HFF-Myc (cell line): ENCODE data around the gene GTSE1.
"Not testable (repeated sequence)": the region's sequence is repeated elsewhere in the genome, so short reads cannot be mapped to it uniquely, and the experiment has no call there.

Experiments used
- DNase-seq: peaks from one replicate; pipeline ENCODE4 v3.0.0-alpha.2; 2011; ENCODE audit warnings: low read depth; ENCODE audit errors: extremely low read depth
- H3K4me3 ChIP-seq: replicated peaks from 2 replicates; pipeline ENCODE4 v1.5.1; 2011; ENCODE audit warnings: low read depth, mild to moderate bottlenecking, control low read depth, low read length
- TF ChIP-seq, protein P1 (sequence below): IDR thresholded peaks from 2 replicates; pipeline ENCODE4 v1.5.1; 2012; ENCODE audit warnings: mild to moderate bottlenecking, low read depth, low read length, control low read depth; ENCODE audit errors: missing control alignments

Gene GTSE1

GRCh38 chr22:46256358-46256958 is 40.2 kb upstream of the GTSE1 start:
- H3K4me3 ChIP-seq, result no peak overlapping the region
- no peak for DNase-seq
- TF ChIP-seq, protein P1, sequence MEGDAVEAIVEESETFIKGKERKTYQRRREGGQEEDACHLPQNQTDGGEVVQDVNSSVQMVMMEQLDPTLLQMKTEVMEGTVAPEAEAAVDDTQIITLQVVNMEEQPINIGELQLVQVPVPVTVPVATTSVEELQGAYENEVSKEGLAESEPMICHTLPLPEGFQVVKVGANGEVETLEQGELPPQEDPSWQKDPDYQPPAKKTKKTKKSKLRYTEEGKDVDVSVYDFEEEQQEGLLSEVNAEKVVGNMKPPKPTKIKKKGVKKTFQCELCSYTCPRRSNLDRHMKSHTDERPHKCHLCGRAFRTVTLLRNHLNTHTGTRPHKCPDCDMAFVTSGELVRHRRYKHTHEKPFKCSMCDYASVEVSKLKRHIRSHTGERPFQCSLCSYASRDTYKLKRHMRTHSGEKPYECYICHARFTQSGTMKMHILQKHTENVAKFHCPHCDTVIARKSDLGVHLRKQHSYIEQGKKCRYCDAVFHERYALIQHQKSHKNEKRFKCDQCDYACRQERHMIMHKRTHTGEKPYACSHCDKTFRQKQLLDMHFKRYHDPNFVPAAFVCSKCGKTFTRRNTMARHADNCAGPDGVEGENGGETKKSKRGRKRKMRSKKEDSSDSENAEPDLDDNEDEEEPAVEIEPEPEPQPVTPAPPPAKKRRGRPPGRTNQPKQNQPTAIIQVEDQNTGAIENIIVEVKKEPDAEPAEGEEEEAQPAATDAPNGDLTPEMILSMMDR, result no peak

DNA sequence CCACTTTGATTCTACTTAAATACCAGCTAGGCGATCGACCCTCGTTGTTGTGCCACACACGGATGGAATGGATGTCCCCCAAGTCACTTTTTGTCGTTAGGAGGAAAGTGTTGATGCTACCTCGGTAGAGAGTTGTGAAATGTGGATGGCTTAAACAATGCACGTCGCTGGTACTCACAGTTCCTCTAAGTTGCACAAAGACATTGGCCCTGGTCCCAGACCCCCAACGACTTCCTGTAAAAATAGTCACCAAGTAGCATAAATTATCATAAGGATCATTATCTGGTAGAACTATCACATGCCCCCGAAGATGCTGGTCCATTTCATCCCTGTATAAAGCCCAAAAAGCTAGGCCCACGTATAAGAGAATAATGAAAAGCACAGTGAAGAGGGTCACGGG is 37.3 kb upstream of the GTSE1 start:
- TF ChIP-seq, protein P1, result no peak
- DNase-seq, result no peak
- no peak overlapping the region for H3K4me3 ChIP-seq

DNA sequence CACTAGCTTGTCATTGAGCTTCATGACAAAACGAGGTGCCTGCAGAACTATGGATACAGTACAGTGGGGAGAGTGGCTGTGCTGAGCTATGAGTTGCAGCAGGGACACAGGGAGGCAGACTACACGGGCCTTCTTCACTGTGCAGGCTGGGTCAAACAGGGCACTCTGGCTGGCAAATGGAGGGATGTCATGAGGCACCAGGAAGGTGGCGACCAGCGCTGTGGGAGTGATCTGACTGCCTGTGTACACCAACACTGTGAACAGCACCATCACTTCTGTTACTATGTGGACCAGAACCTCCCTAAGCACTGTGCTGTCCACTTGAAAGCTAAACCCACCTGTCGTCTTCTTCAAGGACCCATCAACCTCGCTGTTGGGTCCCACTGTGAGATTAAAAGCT is 36.6 kb upstream of the GTSE1 start:
- DNase-seq, result no peak
- no peak overlapping the region for H3K4me3 ChIP-seq
- TF ChIP-seq, protein P1, result no peak

DNA sequence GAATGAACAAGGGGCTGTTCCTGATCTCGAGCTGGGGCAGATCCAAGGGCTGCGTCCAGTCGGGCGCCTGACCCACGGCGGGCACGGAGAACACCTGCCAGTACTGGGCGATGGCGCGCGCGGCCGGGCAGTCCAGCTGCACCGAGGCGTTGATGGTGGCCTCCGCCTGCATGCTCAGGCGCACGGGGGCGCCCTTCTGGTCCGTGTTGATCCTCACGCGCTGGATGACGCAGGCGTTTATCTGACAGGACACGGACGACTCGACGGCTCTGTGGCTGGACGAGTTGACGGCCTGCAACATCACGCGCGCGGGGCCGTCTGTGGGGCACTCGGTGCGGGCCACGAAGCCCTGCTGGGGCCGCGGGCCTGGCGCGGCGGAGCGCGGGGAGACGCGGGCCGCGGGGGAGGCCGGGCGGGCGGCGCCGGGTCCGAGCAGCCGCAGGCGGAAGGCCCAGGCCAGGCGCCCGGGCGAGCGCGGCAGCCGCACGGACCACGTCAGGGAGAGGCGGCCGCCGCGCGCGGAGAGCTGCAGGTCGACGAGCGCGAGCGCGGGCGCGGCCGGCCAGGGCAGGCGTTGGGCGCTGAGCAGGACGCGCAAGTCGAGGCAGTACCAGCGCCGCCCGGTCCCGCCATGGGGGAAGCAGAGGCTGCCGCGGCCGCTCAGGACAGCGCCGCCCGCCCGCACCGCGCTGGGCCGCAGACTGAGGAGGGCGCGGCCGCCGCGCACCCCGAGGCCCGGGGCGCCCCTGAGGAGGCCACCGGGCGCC is 34.0 kb upstream of the GTSE1 start:
- TF ChIP-seq, protein P1, result peak; percentile 26
- no peak overlapping the region for H3K4me3 ChIP-seq
- no peak for DNase-seq

DNA sequence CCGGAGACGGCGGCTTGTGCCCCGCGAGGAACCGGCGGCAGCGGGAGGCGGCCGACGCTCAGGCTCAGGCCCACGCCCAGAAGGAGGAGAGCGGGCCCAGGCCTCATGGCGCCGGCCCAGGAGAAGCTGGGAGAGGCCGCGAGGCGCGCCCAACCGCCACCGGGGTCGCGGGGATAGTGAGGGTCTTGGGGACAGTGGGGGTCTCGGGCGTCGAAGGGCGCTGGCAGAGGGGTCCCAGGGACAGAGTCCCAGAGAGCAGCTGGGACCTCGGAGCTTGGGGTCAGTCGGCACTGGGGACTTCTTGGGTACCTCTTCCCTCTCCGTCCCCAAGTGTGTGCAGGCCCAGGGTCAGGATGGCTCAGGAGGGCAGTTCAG is 33.5 kb upstream of the GTSE1 start, which contains the start of gene PKDREJ:
Gene PKDREJ (minus strand): TSS at position 128 of the 375 bp plus-strand sequence. CDS start 21 bp downstream, at position 107.
- DNase-seq, result no peak
- TF ChIP-seq, protein P1, result no peak
- H3K4me3 ChIP-seq, result no peak within 1 kb of the TSS

- DNase-seq, H3K4me3 ChIP-seq: not testable (repeated sequence)
Observed at GRCh38 chr22:46264520-46264919, 32.1 kb upstream of the GTSE1 start.

- H3K4me3 ChIP-seq, DNase-seq: not testable (repeated sequence)
Observed at GRCh38 chr22:46265627-46266026, 31.0 kb upstream of the GTSE1 start.
